Hepatocyte (in vitro differentiated cells): ENCODE data around the gene STKLD1. TPM values are rescaled to one million over a fixed set of nuclear protein-coding genes. Genes with fewer than 3 reads are reported as not detected.

Experiments
- DNase-seq: peaks from one replicate; pipeline ENCODE4 v3.0.0-alpha.2; 2016; ENCODE audit warnings: low spot score
- H2AFZ ChIP-seq: fragments of 200-600 bp; sonication (generic); 2 replicates; pipeline ENCODE4 v1.6.0; 2016; ENCODE audit warnings: antibody characterized with exemption, mild to moderate bottlenecking
- H3K27ac ChIP-seq: fragments of 200-600 bp; sonication (generic); 2 replicates; pipeline ENCODE4 v1.5.1; 2016; ENCODE audit warnings: mild to moderate bottlenecking
- H3K27me3 ChIP-seq: fragments of 200-600 bp; sonication (generic); 2 replicates; pipeline ENCODE4 v1.6.1; 2016
- H3K36me3 ChIP-seq: fragments of 200-600 bp; sonication (generic); replicated peaks from 2 replicates; pipeline ENCODE4 v1.5.1; 2016; ENCODE audit warnings: low read depth; ENCODE audit not compliant: insufficient read depth
- H3K4me1 ChIP-seq: fragments of 200-600 bp; sonication (generic); 2 replicates; pipeline ENCODE4 v1.5.1; 2016; ENCODE audit warnings: mild to moderate bottlenecking, moderate library complexity; ENCODE audit not compliant: insufficient read depth
- H3K4me2 ChIP-seq: fragments of 200-600 bp; sonication (generic); 2 replicates; pipeline ENCODE4 v1.6.0; 2016
- H3K4me3 ChIP-seq: fragments of 200-600 bp; sonication (generic); 2 replicates; pipeline ENCODE4 v1.5.1; 2016; ENCODE audit warnings: mild to moderate bottlenecking
- H3K79me2 ChIP-seq: fragments of 200-600 bp; sonication (generic); 2 replicates; pipeline ENCODE4 v1.6.0; 2017; ENCODE audit warnings: mild to moderate bottlenecking
- H3K9me2 ChIP-seq: fragments of 200-600 bp; sonication (generic); replicated peaks from 2 replicates; pipeline ENCODE4 v1.6.0; 2017; ENCODE audit warnings: mild to moderate bottlenecking; ENCODE audit not compliant: insufficient read depth
- H3K9me3 ChIP-seq: fragments of 200-600 bp; sonication (generic); 2 replicates; pipeline ENCODE4 v1.5.1; 2016; ENCODE audit warnings: low read depth, mild to moderate bottlenecking
- H4K20me1 ChIP-seq: fragments of 200-600 bp; sonication (generic); 2 replicates; pipeline ENCODE4 v1.6.0; 2016; ENCODE audit warnings: mild to moderate bottlenecking; ENCODE audit not compliant: insufficient read depth, poor library complexity, severe bottlenecking
- CTCF ChIP-seq: fragments of 200-600 bp; sonication (generic); IDR thresholded peaks from 2 replicates; pipeline ENCODE4 v1.5.1; 2016; ENCODE audit warnings: antibody characterized with exemption, mild to moderate bottlenecking; ENCODE audit not compliant: poor library complexity
- EZH2 ChIP-seq: fragments of 200-600 bp; sonication (generic); IDR thresholded peaks from 2 replicates; pipeline ENCODE4 v1.6.1; 2016; ENCODE audit warnings: antibody characterized with exemption, mild to moderate bottlenecking, borderline replicate concordance
- EZH2phosphoT487 ChIP-seq: fragments of 200-600 bp; sonication (generic); IDR thresholded peaks from one replicate; pipeline ENCODE4 v1.6.1; 2018; ENCODE audit warnings: antibody characterized with exemption, mild to moderate bottlenecking, low read depth, moderate library complexity; ENCODE audit not compliant: unreplicated experiment, severe bottlenecking
- WGBS: methylation state at CpG from one replicate; pipeline ENCODE4 v1.1.6; 2016; ENCODE audit warnings: low lambda C conversion rate; ENCODE audit errors: missing lambda C conversion rate; 5-methylcytosine and 5-hydroxymethylcytosine counted together
- polyA plus RNA-seq: library from polyadenylated mRNA; unstranded; fragments of >200 nt; fragmentation: Nextera tagmentation; extraction: Ambion mirVana; gene quantifications from 2 replicates; pipeline ENCODE4 v1.2.1, GENCODE V29; 2016
- total RNA-seq: library from RNA; depleted of rRNA; stranded (reverse); fragments of >200 nt; gene quantifications from 2 replicates; pipeline ENCODE4 v1.2.3, GENCODE V29; 2014

The STKLD1 gene
- total and polyA plus RNA-seq, 2 experiments from 2014 or later: 0.10 to 2.5 TPM

GRCh38 chr9:133421615-133422542 lies 45.7 kb downstream of the STKLD1 start, which contains the start of gene ADAMTS13:
ADAMTS13 (plus strand) TSS chr9:133422367; CDS start chr9:133422444, 77 bp downstream.
- Histone ChIP-seq H3K9me3 (no peaks in the 10 kb centered on the region), H3K4me1 (peaks cover 5% of the 10 kb centered on the region), H3K4me2 (no peak within 1 kb of the TSS), H4K20me1 (no peaks in the 10 kb centered on the region), H2AFZ (no peak within 1 kb of the TSS), H3K36me3 (no peaks in the 10 kb centered on the region), H3K4me3 (no peak within 1 kb of the TSS), H3K79me2 (peaks cover 8% of the 10 kb centered on the region), H3K27ac (no peak within 1 kb of the TSS), H3K27me3 (no peaks in the 10 kb centered on the region), H3K9me2 (no peaks in the 10 kb centered on the region)
- WGBS: 72% methylated on average over 23 of the region's 23 CpGs
- DNase-seq: no peak
- TF ChIP-seq EZH2phosphoT487 (no peak), CTCF (peak; percentile 11), EZH2 (no peak)

- Histone ChIP-seq H2AFZ (no peak overlapping the region), H3K27me3 (no peaks in the 10 kb centered on the region), H3K4me1 (peaks cover 6% of the 10 kb centered on the region), H3K9me3 (no peaks in the 10 kb centered on the region), H4K20me1 (no peaks in the 10 kb centered on the region), H3K9me2 (no peaks in the 10 kb centered on the region), H3K4me2 (no peak overlapping the region), H3K27ac (no peak overlapping the region), H3K79me2 (no peaks in the 10 kb centered on the region), H3K4me3 (no peak overlapping the region), H3K36me3 (no peaks in the 10 kb centered on the region)
- WGBS: 57% methylated on average over 3 of the region's 3 CpGs
- TF ChIP-seq EZH2: no peak
- no peak for TF ChIP-seq CTCF
- TF ChIP-seq EZH2phosphoT487: no peak
- no peak for DNase-seq
Measured at GRCh38 chr9:133423216-133423615, 47.0 kb downstream of the STKLD1 start.

GRCh38 chr9:133424187-133424586 lies 48.0 kb downstream of the STKLD1 start:
- Histone ChIP-seq H3K36me3 (no peaks in the 10 kb centered on the region), H3K9me2 (no peaks in the 10 kb centered on the region), H3K4me1 (peaks cover 5% of the 10 kb centered on the region), H3K4me3 (no peak overlapping the region), H3K79me2 (no peaks in the 10 kb centered on the region), H4K20me1 (no peaks in the 10 kb centered on the region), H3K27ac (no peak overlapping the region), H3K27me3 (no peaks in the 10 kb centered on the region), H3K9me3 (no peaks in the 10 kb centered on the region), H3K4me2 (no peak overlapping the region), H2AFZ (no peak overlapping the region)
- no peak for TF ChIP-seq CTCF
- no peak for TF ChIP-seq EZH2phosphoT487
- TF ChIP-seq EZH2: no peak
- 90% methylated on average over 12 of the region's 12 CpGs for WGBS
- DNase-seq: no peak
